LNCaP clone FGC (cell line): ENCODE data around the gene FSHB.

Experiments used
- DNase-seq: peaks from one replicate; pipeline ENCODE4 v3.0.0-alpha.2; 2011; ENCODE audit warnings: low read depth
- H3K4me3 ChIP-seq: 2 replicates; pipeline ENCODE4 v1.5.1; 2011; ENCODE audit warnings: mild to moderate bottlenecking, low read depth, low read length, control low read depth
- TF ChIP-seq, protein P1 (sequence below): IDR thresholded peaks from 2 replicates; pipeline ENCODE4 v1.5.1; 2012; ENCODE audit warnings: mild to moderate bottlenecking; ENCODE audit not compliant: control insufficient read depth, insufficient read depth; ENCODE audit errors: extremely low read depth

FSHB gene

DNA sequence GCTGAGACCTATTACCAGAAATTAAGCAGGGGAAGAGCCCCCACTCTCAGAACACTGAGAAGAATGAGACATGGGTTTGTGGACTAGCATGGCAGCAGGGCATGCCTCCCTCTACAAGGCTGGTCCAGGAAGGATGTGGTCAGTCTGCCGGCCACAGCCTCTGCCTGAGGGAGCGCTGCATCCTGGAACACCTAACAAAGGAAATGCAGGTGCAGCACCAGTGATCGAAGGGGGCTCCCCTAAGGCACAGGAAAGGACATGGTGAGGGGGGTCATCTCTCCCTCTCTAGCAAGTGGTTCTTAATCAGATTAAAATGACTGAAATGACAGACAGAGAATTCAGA lies 51.4 kb downstream of the FSHB start:
- TF ChIP-seq, protein P1, sequence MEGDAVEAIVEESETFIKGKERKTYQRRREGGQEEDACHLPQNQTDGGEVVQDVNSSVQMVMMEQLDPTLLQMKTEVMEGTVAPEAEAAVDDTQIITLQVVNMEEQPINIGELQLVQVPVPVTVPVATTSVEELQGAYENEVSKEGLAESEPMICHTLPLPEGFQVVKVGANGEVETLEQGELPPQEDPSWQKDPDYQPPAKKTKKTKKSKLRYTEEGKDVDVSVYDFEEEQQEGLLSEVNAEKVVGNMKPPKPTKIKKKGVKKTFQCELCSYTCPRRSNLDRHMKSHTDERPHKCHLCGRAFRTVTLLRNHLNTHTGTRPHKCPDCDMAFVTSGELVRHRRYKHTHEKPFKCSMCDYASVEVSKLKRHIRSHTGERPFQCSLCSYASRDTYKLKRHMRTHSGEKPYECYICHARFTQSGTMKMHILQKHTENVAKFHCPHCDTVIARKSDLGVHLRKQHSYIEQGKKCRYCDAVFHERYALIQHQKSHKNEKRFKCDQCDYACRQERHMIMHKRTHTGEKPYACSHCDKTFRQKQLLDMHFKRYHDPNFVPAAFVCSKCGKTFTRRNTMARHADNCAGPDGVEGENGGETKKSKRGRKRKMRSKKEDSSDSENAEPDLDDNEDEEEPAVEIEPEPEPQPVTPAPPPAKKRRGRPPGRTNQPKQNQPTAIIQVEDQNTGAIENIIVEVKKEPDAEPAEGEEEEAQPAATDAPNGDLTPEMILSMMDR, result no peak
- DNase-seq, result no peak
- no peak overlapping the region for H3K4me3 ChIP-seq
